EL (cell line): ENCODE measurements around the gene CCDC188.

Experiments used
- DNase-seq: peaks from one replicate; pipeline ENCODE4 v3.0.0-alpha.2; 2016

The CCDC188 gene

DNA sequence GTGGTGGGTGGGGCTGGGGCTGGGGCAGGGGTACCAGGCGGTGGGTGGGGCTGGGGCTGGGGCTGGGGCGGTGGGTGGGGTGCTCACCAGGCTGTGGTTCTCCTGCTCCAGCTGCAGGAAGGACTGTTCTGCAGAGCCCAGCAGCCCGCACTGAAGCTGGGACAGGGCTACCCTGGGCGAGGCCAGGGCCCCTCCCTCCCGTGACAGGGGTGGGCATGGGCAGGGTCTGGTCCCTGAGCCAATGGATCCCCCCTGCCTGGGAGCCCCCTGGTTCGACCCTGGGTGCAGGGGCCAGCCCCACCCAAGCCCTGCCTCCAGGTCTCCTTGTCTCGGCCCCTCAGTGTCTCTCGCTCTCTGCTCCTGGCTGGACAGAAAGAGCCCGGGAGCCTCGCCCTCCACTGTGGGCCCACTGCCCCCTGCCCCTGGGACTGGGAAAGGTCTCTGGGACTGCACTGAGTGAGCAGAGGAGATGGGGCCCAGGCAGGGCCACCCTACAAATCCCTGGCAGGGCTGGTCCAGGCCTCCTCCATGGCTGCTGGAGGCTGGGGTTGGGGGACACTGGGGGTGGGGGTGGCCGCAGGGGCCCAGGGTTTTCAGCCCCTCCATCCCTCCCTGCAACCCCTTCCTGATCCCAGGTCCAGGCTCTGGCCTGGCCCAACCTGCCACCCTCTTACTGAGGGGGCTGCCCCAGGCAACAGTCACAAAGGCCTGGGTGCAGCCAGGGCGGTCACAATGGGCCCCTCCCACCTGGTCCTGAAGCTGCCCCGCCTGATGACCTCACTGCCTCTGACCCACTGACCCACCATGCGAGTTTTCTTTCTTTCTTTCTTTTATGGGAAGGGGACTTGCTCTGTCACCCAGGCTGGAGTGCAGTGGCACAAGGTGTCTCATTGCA is at the start of gene CCDC188:
TSS of gene CCDC188 (minus strand) at position 675 of the 895 bp plus-strand sequence. CDS start at position 606, 69 bp downstream.
- no peak for DNase-seq

- no peak for DNase-seq
These were observed 49.1 kb upstream of the CCDC188 start for GRCh38 chr22:20199906-20200305.

- no peak for DNase-seq
These were observed 48.6 kb upstream of the CCDC188 start for GRCh38 chr22:20199413-20199842.

- DNase-seq = no peak
These were observed 47.9 kb upstream of the CCDC188 start for GRCh38 chr22:20198557-20199319.

GRCh38 chr22:20197407-20198030 is 46.7 kb upstream of the CCDC188 start:
- DNase-seq = no peak

GRCh38 chr22:20196094-20196842 is 45.4 kb upstream of the CCDC188 start:
- no peak for DNase-seq

DNA sequence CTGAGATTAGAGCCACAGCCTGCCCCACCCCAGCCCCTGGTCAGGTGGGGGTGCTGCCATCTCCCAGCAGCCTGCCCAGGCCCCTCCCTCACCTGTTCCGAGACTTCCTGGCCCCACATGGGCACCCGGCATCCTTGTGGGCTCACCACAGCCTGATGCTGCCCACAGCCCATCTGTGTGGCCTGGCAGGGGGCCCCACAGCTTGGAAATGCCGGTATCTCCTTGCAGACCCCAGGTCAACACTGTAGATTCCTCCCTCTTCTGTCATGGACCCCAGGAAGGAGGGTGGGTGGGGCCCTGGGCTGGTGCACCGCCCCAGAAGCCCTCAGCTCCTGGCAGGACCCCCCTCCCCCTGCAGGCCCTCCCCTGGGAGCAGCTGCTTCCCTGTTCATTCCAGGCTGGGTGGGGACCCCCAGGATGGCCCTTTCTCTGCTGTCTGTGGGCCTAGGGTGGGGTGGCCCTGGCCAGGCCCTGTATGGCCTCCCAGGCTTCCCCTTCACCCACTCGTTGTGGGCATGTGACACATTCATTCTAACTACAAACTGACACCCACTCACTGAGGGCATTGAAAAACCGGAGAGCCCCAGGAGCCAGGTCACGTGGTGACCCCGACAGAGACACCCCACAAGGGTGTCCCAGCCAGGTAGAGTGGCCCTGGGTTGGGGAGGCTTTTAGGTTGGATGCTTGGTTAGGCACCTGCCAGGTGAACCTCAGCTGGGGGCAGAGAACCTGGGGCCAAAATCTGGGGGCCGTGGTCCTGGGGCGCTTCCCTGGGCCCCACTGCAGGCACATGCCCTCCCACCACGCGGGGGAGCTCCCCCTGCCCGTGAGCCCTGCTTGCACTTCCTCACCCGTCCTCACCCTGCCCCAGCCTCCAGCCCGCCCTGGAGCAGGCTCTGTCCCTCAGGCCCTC is 44.1 kb upstream of the CCDC188 start:
- DNase-seq = no peak

DNA sequence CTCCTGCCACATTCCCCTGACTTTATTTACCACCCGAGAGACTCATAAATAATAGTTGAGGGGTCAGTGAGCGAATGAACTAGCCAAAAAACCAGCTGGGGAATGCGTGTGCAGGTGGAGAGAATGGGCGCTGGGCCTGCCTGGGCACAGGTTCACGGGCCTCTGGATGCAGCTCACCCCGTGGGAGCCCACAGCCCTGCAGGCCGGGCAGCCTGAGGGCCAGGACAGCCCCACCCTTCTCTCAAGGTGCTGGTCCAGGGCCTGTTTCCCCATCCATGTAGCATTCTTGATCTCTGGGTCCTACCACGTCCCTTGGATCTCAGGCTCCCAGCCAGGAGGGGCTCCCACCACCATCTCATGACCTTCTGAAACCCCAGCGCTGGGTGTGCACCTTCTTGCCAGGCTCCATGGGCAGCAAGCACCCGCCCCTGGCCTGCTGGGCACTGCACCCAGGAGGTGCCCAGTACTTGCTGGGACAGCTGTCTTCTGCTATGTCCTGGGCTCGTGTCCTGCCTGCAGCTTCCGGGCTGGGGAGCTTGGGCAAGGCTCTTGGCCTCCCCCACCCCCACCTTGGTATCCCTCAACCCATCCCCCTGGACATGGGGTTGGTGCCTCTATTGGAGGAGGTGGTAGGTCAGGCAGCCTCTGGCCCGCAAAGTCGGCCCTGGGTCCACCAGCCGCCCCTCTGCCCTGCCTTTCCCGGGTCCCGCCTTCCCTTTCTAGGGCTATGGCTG is 43.1 kb upstream of the CCDC188 start:
- no peak for DNase-seq

GRCh38 chr22:20192972-20193760 is 42.3 kb upstream of the CCDC188 start:
- no peak for DNase-seq

GRCh38 chr22:20192293-20192971 is 41.6 kb upstream of the CCDC188 start:
- DNase-seq = no peak

- DNase-seq = no peak
These were observed 40.9 kb upstream of the CCDC188 start for GRCh38 chr22:20191803-20192202.

DNA sequence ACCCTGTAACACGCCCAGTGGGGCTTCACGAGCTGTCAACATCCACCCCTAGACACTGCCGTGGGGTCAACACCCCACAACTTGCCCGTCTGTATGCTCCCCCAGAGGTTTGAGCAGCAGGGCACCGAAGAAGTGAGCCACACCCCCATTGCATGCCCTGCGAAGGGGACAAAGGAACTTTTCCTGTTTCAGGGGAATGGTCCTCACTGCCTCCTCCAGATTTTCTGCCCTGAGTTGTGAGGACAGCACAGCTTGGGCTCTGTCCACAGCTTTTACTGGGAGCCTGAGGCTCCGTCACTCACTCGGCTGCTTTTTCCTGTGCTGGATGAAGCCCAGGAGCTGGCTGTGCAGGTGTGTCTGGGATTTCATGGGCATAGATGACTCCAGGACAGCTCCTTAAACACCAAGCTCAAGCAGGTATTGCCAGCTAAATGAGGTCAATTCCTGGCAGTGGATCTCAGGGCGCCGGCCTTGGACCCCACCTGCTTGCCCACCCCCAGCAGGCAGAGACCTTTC is 40.2 kb upstream of the CCDC188 start:
- no peak for DNase-seq

GRCh38 chr22:20188567-20188877 is 37.7 kb upstream of the CCDC188 start:
- DNase-seq = no peak

DNA sequence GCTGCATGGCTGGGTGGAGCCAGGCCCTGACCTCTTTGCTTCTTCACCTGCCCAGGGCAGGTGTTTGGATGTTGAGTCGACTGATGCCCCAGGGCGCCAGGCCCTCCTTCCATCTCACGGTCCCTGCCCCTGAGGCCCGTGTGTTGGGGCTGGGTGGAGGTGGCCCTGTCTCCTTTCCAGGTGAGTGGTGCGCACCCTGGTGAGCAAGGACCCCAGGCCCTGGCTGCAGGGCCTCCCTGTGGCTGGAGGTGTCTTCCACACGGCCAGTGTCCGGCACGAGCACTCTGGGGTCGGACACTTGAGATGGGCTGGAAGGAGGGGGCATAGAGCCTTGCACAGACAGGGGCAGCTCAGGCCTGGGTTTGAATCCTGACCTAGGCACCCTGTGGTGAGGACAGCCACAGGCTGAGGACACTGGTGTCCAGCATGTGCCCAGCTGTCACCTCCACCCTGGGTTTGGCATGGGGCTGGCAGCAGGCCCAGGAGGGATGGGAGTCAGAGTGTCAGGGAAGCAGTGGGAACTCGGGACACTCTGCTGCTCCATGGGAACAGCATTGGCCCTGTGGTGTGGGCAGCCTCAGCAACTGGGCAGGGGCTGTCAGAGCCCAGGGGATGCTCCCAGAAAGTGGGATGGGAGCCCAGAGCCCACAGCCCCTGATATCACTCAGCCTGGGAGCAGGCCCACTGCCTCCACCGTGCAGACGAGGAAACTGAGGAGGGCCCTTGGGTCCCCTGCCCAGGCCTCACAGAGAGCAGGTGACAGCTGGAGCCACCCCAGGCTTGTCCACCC is 37.1 kb upstream of the CCDC188 start:
- DNase-seq = no peak

- no peak for DNase-seq
These were observed 36.2 kb upstream of the CCDC188 start for GRCh38 chr22:20186871-20187546.

GRCh38 chr22:20186183-20186870 is 35.5 kb upstream of the CCDC188 start:
- no peak for DNase-seq

GRCh38 chr22:20185750-20186149 is 34.9 kb upstream of the CCDC188 start:
- DNase-seq = no peak
